Kidney (tissue), 14 donors: ENCODE measurements around the gene GLIS1. TPM values are rescaled to one million over a fixed set of nuclear protein-coding genes. Genes with fewer than 3 reads are reported as not detected.

Experiments
- DNase-seq, 5 donors: peaks; one replicate each; pipeline ENCODE4 v3.0.0-alpha.2; 2013 to 2020
- FAIRE-seq: peaks from 2 replicates; lab custom pipeline; 2012; peaks lifted over from hg19 to GRCh38; lab: Jason Lieb, UNC
- H3K27ac ChIP-seq, 2 donors: one replicate each; pipeline ENCODE4 v1.7.0; 2013; ENCODE audit warnings: low read depth in 2 of 2, low read length in 2 of 2, inconsistent platforms in 1 of 2
- H3K27me3 ChIP-seq: one replicate; pipeline ENCODE4 v1.7.1; 2013; ENCODE audit warnings: low read length, inconsistent platforms; ENCODE audit not compliant: control insufficient read depth, insufficient read depth
- H3K36me3 ChIP-seq, 3 donors: one replicate each; pipeline versions ENCODE4 v1.7.0 to v1.7.1; 2013; ENCODE audit warnings: low read length in 3 of 3, control low read depth in 1 of 3, inconsistent platforms in 1 of 3; ENCODE audit not compliant: insufficient read depth in 3 of 3, control insufficient read depth in 2 of 3
- H3K4me1 ChIP-seq, 3 donors: one replicate each; pipeline versions ENCODE4 v1.7.0 to v1.7.1; 2013; ENCODE audit warnings: low read length in 3 of 3, inconsistent platforms in 1 of 3, low read depth in 1 of 3; ENCODE audit not compliant: control insufficient read depth in 2 of 3, insufficient read depth in 2 of 3
- H3K4me3 ChIP-seq, 3 donors: one replicate each; pipeline versions ENCODE4 v1.7.0 to v1.8.1; 2013; ENCODE audit warnings: low read length in 3 of 3, control low read depth in 1 of 3, inconsistent platforms in 1 of 3
- H3K9ac ChIP-seq, 3 donors: one replicate each; pipeline versions ENCODE4 v1.7.0 to v1.7.1; 2013; ENCODE audit warnings: low read length in 3 of 3, control low read depth in 1 of 3, inconsistent platforms in 1 of 3
- H3K9me3 ChIP-seq, 3 donors: one replicate each; pipeline versions ENCODE4 v1.7.0 to v1.7.1; 2013; ENCODE audit warnings: low read length in 3 of 3, control low read depth in 1 of 3, inconsistent platforms in 1 of 3; ENCODE audit not compliant: control insufficient read depth in 2 of 3, insufficient read depth in 1 of 3
- intact Hi-C: fragments of 100-400 bp; cut with DNase I; formaldehyde crosslinking; loops from one replicate; pipeline ENCODE4 v1.11.1; 2022
- polyA plus RNA-seq: library from polyadenylated mRNA; stranded (reverse); fragments of 350-450 nt; fragmentation: Illumina TruSeq; extraction: RNeasy Lipid Tissue Mini Kit (QIAGEN cat#74804); gene quantifications from one replicate; pipeline ENCODE4 v1.2.3, GENCODE V29; 2014; ENCODE audit warnings: low read depth, low replicate concordance; ENCODE audit not compliant: insufficient read depth
- total RNA-seq: library from RNA; stranded (reverse); fragmentation: NEBNext Ultra II Directional; extraction: Animal tissue kit (Norgen Biotek cat#: 25700); gene quantifications from one replicate; pipeline ENCODE4 v1.2.1, GENCODE V29; 2021
- TF ChIP-seq, protein P1 (sequence below): IDR thresholded peaks from 3 replicates; pipeline ENCODE4 v1.5.1; 2012; ENCODE audit warnings: mild to moderate bottlenecking, moderate library complexity, borderline replicate concordance; ENCODE audit not compliant: insufficient read depth; ENCODE audit errors: extremely low read depth
- donor health status: control.
- donor health status: control.
- donor health status: control.
- donor health status: control.
- donor health status: control.
- donor health status: DM: yes; HTN: yes; CAD: no.
- donor health status: Normal renal cell carcinoma (clear cell type).

The GLIS1 gene
- total and polyA plus RNA-seq, 2 donors from 2014 or later, result 3.3 to 3.7 TPM

GRCh38 chr1:53603431-53603830 is 135.5 kb downstream of the GLIS1 start:
- Histone ChIP-seq H3K27ac (no peak overlapping the region), H3K4me3 (no peak overlapping the region), H3K9me3 (no peaks in the 10 kb centered on the region), H3K9ac (no peak overlapping the region), H3K4me1 (no peaks in the 10 kb centered on the region), H3K36me3 (no peaks in the 10 kb centered on the region), H3K27me3 (no peaks in the 10 kb centered on the region)
- TF ChIP-seq, protein P1, sequence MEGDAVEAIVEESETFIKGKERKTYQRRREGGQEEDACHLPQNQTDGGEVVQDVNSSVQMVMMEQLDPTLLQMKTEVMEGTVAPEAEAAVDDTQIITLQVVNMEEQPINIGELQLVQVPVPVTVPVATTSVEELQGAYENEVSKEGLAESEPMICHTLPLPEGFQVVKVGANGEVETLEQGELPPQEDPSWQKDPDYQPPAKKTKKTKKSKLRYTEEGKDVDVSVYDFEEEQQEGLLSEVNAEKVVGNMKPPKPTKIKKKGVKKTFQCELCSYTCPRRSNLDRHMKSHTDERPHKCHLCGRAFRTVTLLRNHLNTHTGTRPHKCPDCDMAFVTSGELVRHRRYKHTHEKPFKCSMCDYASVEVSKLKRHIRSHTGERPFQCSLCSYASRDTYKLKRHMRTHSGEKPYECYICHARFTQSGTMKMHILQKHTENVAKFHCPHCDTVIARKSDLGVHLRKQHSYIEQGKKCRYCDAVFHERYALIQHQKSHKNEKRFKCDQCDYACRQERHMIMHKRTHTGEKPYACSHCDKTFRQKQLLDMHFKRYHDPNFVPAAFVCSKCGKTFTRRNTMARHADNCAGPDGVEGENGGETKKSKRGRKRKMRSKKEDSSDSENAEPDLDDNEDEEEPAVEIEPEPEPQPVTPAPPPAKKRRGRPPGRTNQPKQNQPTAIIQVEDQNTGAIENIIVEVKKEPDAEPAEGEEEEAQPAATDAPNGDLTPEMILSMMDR, result no peak
- intact Hi-C loops, result no loop called here
- FAIRE-seq, result no peak
- peak in 1 of 5 donors; percentile 33 for DNase-seq

DNA sequence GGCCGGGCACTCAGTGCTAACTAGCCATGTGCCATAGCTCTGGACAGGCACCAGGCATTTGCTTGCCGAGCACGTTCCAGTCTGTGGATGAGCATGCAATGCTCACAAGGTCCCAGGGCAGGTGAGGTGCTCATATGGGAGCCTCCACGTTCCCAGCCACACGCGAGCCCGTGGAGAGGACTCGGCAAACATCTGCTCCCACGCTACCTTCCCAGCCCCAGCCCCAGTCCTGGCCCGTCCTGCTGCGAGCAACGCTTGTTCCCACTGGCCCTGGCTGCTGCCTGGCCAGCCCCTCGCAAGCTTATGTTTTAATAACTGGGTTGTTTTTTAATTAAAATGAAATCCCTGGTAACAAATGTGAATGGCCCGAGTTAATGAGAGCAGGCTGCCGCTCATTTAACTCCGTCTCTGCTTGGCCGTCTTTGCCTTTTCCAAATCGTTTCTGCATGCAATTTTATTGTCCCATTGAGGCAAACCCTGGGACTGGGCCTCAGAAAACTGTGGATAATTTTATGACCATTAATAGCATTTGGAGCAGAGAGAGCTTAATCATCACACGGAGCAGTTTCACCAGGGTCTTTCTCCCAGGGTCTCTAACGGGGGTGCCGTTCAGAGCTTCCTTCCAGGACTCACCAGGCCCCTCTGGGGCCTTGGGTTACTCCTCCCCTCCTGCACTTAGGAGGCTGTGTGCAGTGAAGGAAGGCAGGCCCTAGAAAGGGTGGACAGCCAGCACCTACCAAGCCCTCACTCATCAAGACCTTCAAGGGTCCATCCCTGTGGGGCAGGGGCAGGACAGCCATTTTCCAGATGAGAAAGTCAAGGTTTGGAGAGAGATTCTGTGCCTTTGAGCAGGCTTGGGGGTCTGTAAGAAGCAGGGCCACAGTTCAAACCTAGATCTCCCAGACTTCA is 136.8 kb downstream of the GLIS1 start:
- Histone ChIP-seq H3K27me3 (no peaks in the 10 kb centered on the region), H3K4me1 (no peaks in the 10 kb centered on the region), H3K9me3 (no peaks in the 10 kb centered on the region), H3K27ac (no peak overlapping the region), H3K4me3 (no peak overlapping the region), H3K36me3 (no peaks in the 10 kb centered on the region), H3K9ac (no peak overlapping the region)
- intact Hi-C loops, result no loop called here
- FAIRE-seq (no peak), DNase-seq (peak in 1 of 5 donors; percentile 34)
- TF ChIP-seq, protein P1, result no peak

DNA sequence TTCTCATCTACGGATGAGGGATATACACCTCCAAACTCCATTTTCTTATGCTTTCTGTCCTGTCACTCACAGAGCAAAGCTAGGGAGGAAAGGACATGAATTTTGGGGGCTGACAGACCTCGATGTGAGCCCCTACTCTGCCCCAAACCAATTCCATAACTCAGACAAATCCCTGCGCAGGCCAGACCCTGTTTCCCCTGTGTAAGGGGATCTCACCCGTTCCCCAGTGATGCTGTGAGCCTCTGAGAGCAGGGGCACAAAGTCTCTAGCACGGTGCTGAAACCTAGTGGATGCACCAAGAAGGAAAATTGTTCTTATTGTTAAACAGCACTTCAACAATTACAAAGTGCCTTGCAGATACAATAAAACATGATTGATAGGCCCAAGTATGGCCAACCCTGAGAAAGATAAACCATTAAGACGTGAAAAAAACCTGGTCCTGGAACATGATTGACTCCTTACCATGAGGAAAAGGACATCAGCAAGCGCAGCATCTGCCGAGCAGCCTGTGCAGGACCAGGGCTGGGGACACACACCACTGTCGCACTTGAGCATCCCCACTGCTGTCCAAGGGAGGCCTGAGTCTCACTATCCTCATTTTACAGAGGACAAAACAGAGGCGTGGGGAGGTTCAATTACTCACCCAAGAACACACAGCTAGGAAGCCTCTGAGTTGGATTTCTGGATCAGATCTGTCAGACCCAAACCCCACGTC is 137.8 kb downstream of the GLIS1 start:
- Histone ChIP-seq H3K4me1 (no peaks in the 10 kb centered on the region), H3K9ac (no peak overlapping the region), H3K9me3 (no peaks in the 10 kb centered on the region), H3K36me3 (no peaks in the 10 kb centered on the region), H3K4me3 (no peak overlapping the region), H3K27ac (no peak overlapping the region), H3K27me3 (no peaks in the 10 kb centered on the region)
- FAIRE-seq, result no peak
- peak in 1 of 5 donors; percentile 22 for DNase-seq
- TF ChIP-seq, protein P1, result no peak
- intact Hi-C loops, result no loop called here
